Mucosa of rectum (tissue), 2 donors: ENCODE results near the gene SLC35D3.
"Not testable (repeated sequence)": the region's sequence is repeated elsewhere in the genome, so short reads cannot be mapped to it uniquely, and the experiment has no call there.

Experiments
- H3K27ac ChIP-seq, 2 donors: one replicate each; pipeline ENCODE4 v1.7.0; 2013; ENCODE audit warnings: inconsistent platforms in 2 of 2, low read depth in 2 of 2, low read length in 2 of 2
- H3K27me3 ChIP-seq, 2 donors: one replicate each; pipeline ENCODE4 v1.7.0; 2013; ENCODE audit warnings: low read length in 2 of 2; ENCODE audit not compliant: control insufficient read depth in 2 of 2, insufficient read depth in 2 of 2
- H3K36me3 ChIP-seq, 2 donors: one replicate each; pipeline ENCODE4 v1.7.0; 2013; ENCODE audit warnings: low read length in 2 of 2; ENCODE audit not compliant: control insufficient read depth in 2 of 2, insufficient read depth in 2 of 2
- H3K4me1 ChIP-seq, 2 donors: one replicate each; pipeline ENCODE4 v1.7.0; 2013; ENCODE audit warnings: low read length in 2 of 2, mild to moderate bottlenecking in 1 of 2; ENCODE audit not compliant: control insufficient read depth in 2 of 2, insufficient read depth in 2 of 2
- H3K4me3 ChIP-seq, 2 donors: one replicate each; pipeline ENCODE4 v1.7.0; 2013; ENCODE audit warnings: low read length in 2 of 2
- H3K9ac ChIP-seq, 2 donors: one replicate each; pipeline ENCODE4 v1.7.0; 2013; ENCODE audit warnings: low read length in 2 of 2, low read depth in 1 of 2, mild to moderate bottlenecking in 1 of 2
- H3K9me3 ChIP-seq, 2 donors: one replicate each; pipeline ENCODE4 v1.7.0; 2013; ENCODE audit warnings: low read length in 2 of 2; ENCODE audit not compliant: control insufficient read depth in 2 of 2
- donor health status: healthy.
- donor health status: Normal muscosa, but diverticular disease.

Gene SLC35D3

DNA sequence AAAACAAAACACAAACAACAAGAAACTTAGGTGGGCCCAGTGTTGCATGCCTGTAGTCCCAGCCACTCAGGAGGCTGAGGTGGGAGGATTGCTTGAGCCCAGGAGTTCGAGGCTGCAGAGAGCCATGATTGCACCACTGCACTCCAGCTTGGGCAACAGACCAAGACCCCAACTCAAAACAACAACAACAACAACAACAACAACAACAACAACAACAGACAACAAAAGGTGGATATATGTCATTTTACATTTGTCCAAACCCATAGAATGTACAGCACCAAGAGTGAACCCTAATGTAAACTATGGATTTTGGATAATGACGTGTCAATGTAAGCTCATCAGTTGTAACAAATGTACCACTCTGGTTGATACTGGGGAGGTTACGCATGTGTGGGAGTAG is 27.9 kb downstream of the SLC35D3 start:
- H3K4me3 ChIP-seq, H3K9me3 ChIP-seq: not testable (repeated sequence)

DNA sequence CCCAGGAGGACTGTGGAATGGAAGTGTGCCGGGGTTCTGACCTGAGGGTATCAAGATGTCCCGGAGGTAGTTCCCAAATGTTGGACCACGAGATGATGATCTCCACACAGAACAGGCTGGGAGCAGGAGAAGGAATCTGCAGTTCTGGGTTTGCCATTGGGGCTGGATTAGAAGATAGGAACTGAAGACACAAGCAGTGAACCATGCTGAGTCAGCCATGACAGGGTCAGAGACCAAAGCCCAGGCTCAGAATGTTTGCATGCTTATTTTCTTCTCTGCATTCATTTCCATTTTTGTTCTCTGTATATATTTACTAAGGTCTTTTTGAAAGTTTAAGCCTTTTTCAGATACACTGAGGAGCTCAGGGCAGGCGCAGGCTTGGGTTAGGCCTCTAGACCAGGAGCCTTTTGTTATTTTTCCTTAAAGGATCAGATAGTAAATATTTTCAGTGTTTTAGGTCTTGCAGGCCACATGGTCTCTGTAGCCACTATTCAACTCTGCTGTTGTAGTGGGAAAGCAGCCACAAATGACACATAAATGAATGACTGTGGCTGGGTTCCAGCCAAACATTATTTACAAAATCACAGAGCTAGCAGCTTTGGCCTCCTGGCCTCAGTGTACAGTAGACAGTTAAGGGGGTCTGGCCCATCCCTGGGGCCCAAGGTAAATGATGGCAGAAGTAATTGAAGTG is 28.5 kb downstream of the SLC35D3 start:
- Histone ChIP-seq H3K27me3 (peaks cover 0 to 3% of the 10 kb centered on the region in 2 donors), H3K36me3 (no peaks in the 10 kb centered on the region), H3K4me1 (no peaks in the 10 kb centered on the region), H3K27ac (no peak overlapping the region), H3K9me3 (no peaks in the 10 kb centered on the region), H3K4me3 (no peak overlapping the region), H3K9ac (no peak overlapping the region)

More for the DNA sequence above, 27.9 kb downstream of the SLC35D3 start:
- not testable (repeated sequence) for H3K27me3 ChIP-seq, H3K4me1 ChIP-seq, H3K27ac ChIP-seq, H3K36me3 ChIP-seq, H3K9ac ChIP-seq

DNA sequence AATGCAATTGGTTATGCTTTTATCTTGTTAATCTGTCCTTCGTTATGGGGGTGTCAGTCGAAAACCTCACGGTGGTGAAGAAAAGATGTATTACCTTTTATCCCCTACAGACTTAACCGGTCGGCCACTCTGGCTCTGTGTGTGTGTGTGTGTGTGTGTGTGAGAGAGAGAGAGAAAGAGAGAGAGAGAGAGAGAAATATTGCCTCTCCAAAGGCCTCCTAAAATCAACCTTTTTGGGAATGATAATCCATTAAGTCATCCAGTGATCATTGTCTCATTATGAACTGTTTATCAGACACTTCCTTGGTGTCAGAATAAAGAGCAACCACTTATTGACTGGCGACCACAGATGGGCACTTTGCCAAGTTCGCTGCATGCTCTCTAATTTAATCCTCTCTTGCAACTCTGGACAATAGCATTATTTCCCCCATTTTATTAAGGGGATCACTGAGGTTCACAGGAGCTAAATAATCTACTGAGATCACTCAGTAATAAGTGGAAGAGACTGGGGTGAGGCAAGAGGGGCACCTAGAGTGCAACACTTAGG is 30.7 kb downstream of the SLC35D3 start:
- peaks cover 0 to 3% of the 10 kb centered on the region in 2 donors for H3K27me3 ChIP-seq
- H3K9ac ChIP-seq = no peak overlapping the region
- H3K4me1 ChIP-seq = peaks cover 0 to 3% of the 10 kb centered on the region in 2 donors
- H3K9me3 ChIP-seq = no peaks in the 10 kb centered on the region
- no peak overlapping the region for H3K27ac ChIP-seq
- no peak overlapping the region for H3K4me3 ChIP-seq
- H3K36me3 ChIP-seq = no peaks in the 10 kb centered on the region

DNA sequence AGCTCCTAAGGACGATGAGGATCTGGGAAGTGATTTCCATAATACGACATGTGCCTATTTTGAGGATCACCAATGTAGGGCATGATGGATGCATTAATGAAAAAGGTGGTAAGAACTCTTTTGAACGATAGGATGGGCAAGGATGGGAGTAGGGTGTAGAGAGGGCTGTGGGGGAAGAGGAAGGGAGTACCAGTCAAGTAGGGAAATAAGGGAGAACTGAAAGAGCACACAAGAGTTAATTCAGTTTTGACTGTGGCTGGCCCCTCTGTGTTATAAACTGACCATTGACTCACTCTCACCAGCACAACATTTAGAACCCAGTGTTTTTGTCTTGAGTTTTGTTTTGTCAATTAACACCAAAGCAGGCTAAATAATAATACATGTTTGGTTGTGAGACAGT is 33.0 kb downstream of the SLC35D3 start:
- Histone ChIP-seq H3K27ac (no peak overlapping the region), H3K9ac (no peak overlapping the region), H3K9me3 (no peaks in the 10 kb centered on the region), H3K27me3 (peaks cover 0 to 3% of the 10 kb centered on the region in 2 donors), H3K4me1 (peaks cover 10 to 16% of the 10 kb centered on the region in 2 donors), H3K36me3 (no peaks in the 10 kb centered on the region), H3K4me3 (no peak overlapping the region)

DNA sequence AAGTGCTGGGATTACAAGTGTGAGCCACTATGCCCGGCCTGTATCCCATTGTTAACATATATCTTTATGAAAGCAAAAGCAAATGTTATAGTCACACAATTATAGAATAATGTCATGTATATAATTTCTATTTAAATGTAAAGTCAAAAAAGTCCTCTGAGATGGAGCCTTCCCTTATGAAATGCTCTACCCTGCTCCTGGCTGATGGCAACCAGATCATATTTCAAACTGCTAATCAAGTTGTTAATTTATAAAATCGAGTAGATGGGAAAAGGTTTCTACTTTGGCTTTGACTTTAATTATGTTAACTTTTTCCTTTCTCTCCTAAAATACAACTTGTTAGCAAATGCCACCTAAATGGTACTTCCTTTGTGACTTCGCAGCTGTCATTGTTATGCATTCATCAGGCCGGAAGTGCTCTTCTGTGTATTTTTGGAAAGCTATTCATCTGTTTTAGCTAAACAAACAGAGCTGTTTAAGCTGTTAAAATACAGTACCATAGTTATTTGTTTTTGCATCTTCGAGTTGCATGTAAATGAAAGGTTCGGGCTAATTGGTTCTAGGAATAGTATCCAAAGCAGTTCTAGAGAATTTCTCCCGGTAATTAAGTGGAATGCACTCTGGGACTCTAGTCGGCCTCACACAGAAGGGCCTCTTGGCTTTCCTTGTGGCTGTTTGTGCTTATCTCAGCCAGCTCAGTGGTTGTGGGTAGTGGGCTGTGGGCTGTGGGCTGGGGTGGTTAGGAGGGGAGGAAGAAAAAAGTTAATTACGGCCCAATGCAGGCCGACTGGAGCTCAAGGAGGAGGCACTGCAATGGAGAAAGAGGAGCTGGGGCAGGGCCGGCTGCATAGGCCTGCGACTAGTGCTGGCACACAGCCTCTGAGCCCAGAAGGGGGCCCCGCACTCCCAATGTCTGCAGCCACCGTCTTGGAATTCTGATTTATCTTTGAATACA is 34.8 kb downstream of the SLC35D3 start:
- Histone ChIP-seq H3K4me1 (peaks cover 12 to 23% of the 10 kb centered on the region in 2 donors), H3K36me3 (no peaks in the 10 kb centered on the region), H3K27ac (no peak overlapping the region), H3K27me3 (peaks cover 0 to 3% of the 10 kb centered on the region in 2 donors), H3K4me3 (no peak overlapping the region), H3K9ac (no peak overlapping the region), H3K9me3 (no peaks in the 10 kb centered on the region)

DNA sequence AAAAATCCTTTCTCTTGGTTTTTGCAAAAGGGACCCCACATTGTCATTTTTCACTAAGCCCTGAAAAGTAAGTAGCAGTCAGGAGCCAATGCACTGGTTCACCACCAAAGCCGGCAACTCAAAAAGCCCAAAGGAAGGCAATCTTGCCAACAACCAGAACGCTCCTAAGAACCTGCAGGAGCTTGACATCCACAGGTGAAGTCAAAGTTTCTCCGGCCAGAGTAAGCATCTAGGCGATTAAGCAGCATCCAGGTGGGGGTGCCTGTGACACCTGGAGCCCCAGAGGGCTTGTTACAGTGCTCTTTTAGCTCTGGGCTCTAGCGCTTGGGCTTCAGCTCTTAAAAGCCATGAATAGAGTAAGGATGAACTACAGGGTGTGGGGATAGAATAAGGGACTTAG is 36.1 kb downstream of the SLC35D3 start:
- H3K36me3 ChIP-seq = no peaks in the 10 kb centered on the region
- peaks cover 0 to under 1% of the 10 kb centered on the region in 2 donors for H3K27me3 ChIP-seq
- H3K9me3 ChIP-seq = no peaks in the 10 kb centered on the region
- H3K27ac ChIP-seq = no peak overlapping the region
- no peak overlapping the region for H3K4me3 ChIP-seq
- H3K4me1 ChIP-seq = peaks cover 17 to 32% of the 10 kb centered on the region in 2 donors
- H3K9ac ChIP-seq = no peak overlapping the region

DNA sequence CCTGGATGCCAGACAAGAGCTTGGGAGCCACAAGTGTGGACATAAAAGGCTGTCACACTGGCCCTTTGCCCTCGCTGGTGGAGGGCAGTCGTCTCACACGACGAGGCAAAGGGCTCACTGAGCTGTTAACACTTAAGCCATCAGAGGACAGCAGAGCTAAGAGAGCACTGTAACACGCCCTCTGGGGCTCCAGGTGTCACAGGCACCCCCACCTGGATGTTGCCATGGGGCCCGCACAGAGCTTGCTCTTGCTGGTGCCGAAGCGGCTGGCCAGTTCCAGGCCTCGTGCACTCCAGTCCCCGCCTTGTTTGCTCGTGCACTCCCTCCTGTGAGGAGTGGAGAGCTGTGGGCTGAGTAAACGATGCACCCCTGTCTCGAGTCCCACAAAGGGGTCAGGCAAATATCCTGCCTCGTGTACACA is 37.4 kb downstream of the SLC35D3 start:
- Histone ChIP-seq H3K9me3 (no peaks in the 10 kb centered on the region), H3K4me1 (peaks cover 18 to 44% of the 10 kb centered on the region in 2 donors), H3K27ac (peak overlapping the region; percentile 75 to 84), H3K36me3 (no peaks in the 10 kb centered on the region), H3K4me3 (peak overlapping the region; percentile 2 to 31), H3K27me3 (no peaks in the 10 kb centered on the region), H3K9ac (peak overlapping the region in 1 of 2 donors; percentile 46)

DNA sequence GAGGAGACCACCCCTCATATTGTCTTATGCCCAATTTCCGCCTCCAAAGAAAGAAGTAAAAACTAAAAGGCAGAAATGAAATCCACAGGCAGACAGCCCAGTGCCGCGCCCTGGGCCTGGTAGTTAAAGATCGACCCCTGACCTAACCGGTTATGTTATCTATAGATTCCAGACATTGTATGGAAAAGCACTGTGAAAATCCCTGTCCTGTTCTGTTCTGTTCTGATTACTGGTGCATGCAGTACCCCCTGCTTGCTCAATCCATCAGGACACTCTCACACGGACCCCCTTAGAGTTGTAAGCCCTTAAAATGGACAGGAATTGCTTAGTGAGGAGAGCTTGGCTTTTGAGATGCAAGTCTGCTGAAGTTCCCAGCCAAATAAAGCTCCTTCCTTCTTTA is 37.8 kb downstream of the SLC35D3 start:
- H3K27me3 ChIP-seq, H3K36me3 ChIP-seq, H3K4me3 ChIP-seq, H3K9me3 ChIP-seq: not testable (repeated sequence)
- Histone ChIP-seq H3K9ac (peak overlapping the region in 1 of 2 donors; percentile 20), H3K27ac (peak overlapping the region; percentile 75 to 84), H3K4me1 (peaks cover 21 to 48% of the 10 kb centered on the region in 2 donors)

DNA sequence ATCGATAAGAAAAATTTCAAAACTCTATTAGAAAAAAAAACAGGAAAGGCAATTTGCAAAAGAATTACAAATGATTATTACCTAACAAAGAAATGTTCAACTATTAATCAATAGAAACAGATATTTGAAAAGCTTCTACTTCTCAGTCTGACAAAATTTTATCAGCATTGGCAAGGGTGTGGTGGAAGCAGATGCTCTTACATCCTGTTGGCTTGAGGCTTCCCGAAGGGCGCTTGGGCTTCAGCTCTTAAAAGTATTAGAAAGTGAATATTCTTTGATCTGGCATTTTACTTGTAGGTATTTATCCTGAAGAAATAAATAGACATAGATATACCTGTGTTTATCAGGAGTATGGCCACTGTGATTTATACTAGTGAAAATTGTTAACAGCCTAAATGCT is 38.7 kb downstream of the SLC35D3 start:
- no peaks in the 10 kb centered on the region for H3K9me3 ChIP-seq
- no peaks in the 10 kb centered on the region for H3K36me3 ChIP-seq
- H3K9ac ChIP-seq = no peak overlapping the region
- no peaks in the 10 kb centered on the region for H3K27me3 ChIP-seq
- peaks cover 21 to 53% of the 10 kb centered on the region in 2 donors for H3K4me1 ChIP-seq
- H3K4me3 ChIP-seq = no peak overlapping the region
- H3K27ac ChIP-seq = no peak overlapping the region

DNA sequence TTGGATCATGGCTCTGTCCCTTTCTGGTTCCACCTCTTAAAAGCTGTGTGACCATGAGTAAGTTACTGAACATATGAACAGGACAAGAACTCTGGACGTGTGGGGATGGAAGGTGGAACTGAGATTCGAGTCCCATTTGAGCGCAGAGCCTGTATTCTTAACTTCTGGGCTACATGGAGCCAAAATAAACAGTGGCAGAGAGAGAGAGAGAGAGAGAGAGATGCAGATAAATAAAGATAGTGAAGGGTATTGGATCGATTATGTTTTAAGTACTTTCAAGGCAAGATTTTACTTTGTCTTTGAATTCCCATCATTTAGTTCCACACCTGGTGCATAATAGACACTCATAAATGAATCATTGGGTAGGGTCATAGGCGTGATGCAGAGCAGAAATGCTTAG is 39.7 kb downstream of the SLC35D3 start:
- H3K27ac ChIP-seq = peak overlapping the region; percentile 63 to 90
- no peaks in the 10 kb centered on the region for H3K9me3 ChIP-seq
- H3K27me3 ChIP-seq = peaks cover 0 to 2% of the 10 kb centered on the region in 2 donors
- H3K36me3 ChIP-seq = no peaks in the 10 kb centered on the region
- H3K4me3 ChIP-seq = no peak overlapping the region
- H3K4me1 ChIP-seq = peaks cover 21 to 55% of the 10 kb centered on the region in 2 donors
- peak overlapping the region in 1 of 2 donors; percentile 3 for H3K9ac ChIP-seq
